SH-SY5Y (cell line): Measurements from ENCODE around the gene SLC16A7.

Source experiments
- GATA2 ChIP-seq: IDR thresholded peaks from 2 replicates; pipeline ENCODE4 v1.6.1; 2011; ENCODE audit warnings: mild to moderate bottlenecking, low read depth, low read length
- GATA3 ChIP-seq: IDR thresholded peaks from 2 replicates; pipeline ENCODE4 v1.6.1; 2011; ENCODE audit warnings: low read depth, mild to moderate bottlenecking, low read length, moderate library complexity

GRCh38 chr12:59595565-59595882 lies 305 bp upstream of the SLC16A7 start:
- no peak for TF ChIP-seq GATA2
- TF ChIP-seq GATA3: no peak
